Caco-2 (cell line): ENCODE results near the gene LYPLA2. TPM values are rescaled to one million over a fixed set of nuclear protein-coding genes. Genes with fewer than 3 reads are reported as not detected.

Experiments
- BruUV-seq: library from RNA; stranded (reverse); fragments of 400-500 nt; replicated peaks from 2 replicates; lab custom pipeline; 2021; lab: Mats Ljungman, UMichigan
- CTCF ChIA-PET: fragments of 300-600 bp; sonication (Branson Sonifier 250); formaldehyde crosslinking; loops from one replicate; lab custom pipeline; 2022; ENCODE audit warnings: antibody characterized with exemption; lab: Charles Lee
- POLR2A ChIA-PET: fragments of 300-600 bp; sonication (Branson Sonifier 250); formaldehyde crosslinking; loops from one replicate; lab custom pipeline; 2022; ENCODE audit warnings: antibody characterized with exemption; lab: Charles Lee
- DNase-seq, 2 experiments: peaks; one replicate each; pipeline versions ENCODE4 v3.0.0 to v3.0.0-alpha.2; 2020 to 2022
- H3K27me3 ChIP-seq: replicated peaks from 2 replicates; pipeline ENCODE4 v1.6.0; 2011; ENCODE audit warnings: low read length; ENCODE audit not compliant: control insufficient read depth, insufficient read depth
- H3K36me3 ChIP-seq: 2 replicates; pipeline ENCODE4 v1.5.1; 2011; ENCODE audit warnings: low read length; ENCODE audit not compliant: control insufficient read depth, insufficient read depth
- H3K4me1 ChIP-seq: fragments of 250-450 bp; sonication (Bioruptor Pico); 2 replicates; pipeline ENCODE4 v1.5.1; 2020; ENCODE audit warnings: mild to moderate bottlenecking
- H3K4me3 ChIP-seq: 2 replicates; pipeline ENCODE4 v1.5.1; 2011; ENCODE audit warnings: low read depth, mild to moderate bottlenecking, control low read depth, low read length
- H3K9me3 ChIP-seq: fragments of 250-450 bp; sonication (Bioruptor Pico); 2 replicates; pipeline ENCODE4 v1.5.1; 2020; ENCODE audit warnings: mild to moderate bottlenecking, moderate library complexity
- H3K27ac Mint-ChIP-seq: one replicate; pipeline ENCODE4 v1.8.0; 2022; ENCODE audit warnings: mixed read lengths; ENCODE audit not compliant: unreplicated experiment
- H3K27me3 Mint-ChIP-seq: one replicate; pipeline ENCODE4 v1.8.0; 2022; ENCODE audit warnings: mixed read lengths; ENCODE audit not compliant: insufficient read depth, unreplicated experiment
- H3K36me3 Mint-ChIP-seq: one replicate; pipeline ENCODE4 v1.8.0; 2022; ENCODE audit warnings: mild to moderate bottlenecking, mixed read lengths; ENCODE audit not compliant: insufficient read depth, unreplicated experiment
- H3K4me1 Mint-ChIP-seq: one replicate; pipeline ENCODE4 v1.8.0; 2022; ENCODE audit warnings: low read depth, mixed read lengths; ENCODE audit not compliant: unreplicated experiment
- H3K4me3 Mint-ChIP-seq: one replicate; pipeline ENCODE4 v1.8.0; 2022; ENCODE audit warnings: mild to moderate bottlenecking, moderate library complexity, mixed read lengths; ENCODE audit not compliant: unreplicated experiment
- H3K9me3 Mint-ChIP-seq: one replicate; pipeline ENCODE4 v1.8.0; 2022; ENCODE audit warnings: mixed read lengths; ENCODE audit not compliant: unreplicated experiment
- CTCF ChIP-seq, 2 experiments: fragments of 200-600 bp in 1 of 2; IDR thresholded peaks; 1 replicate in 1 of 2; 2 replicates in 1 of 2; pipeline versions ENCODE4 v1.5.1 to v1.8.0; 2011 to 2022; ENCODE audit warnings: antibody characterized with exemption in 1 of 2, control low read depth in 1 of 2, inconsistent platforms in 1 of 2, low read depth in 1 of 2, low read length in 1 of 2, mild to moderate bottlenecking in 1 of 2, moderate library complexity in 1 of 2; ENCODE audit not compliant: insufficient read depth in 1 of 2, severe bottlenecking in 1 of 2, unreplicated experiment in 1 of 2
- intact Hi-C: fragments of 100-400 bp; cut with micrococcal nuclease; formaldehyde crosslinking; loops from one replicate; pipeline ENCODE4 v1.10.0; 2022; ENCODE audit not compliant: unreplicated experiment
- total RNA-seq: library from RNA; stranded (reverse); gene quantifications from 2 replicates; pipeline ENCODE4 v1.2.3, GENCODE V29; 2022

LYPLA2 gene
- total RNA-seq, 1 experiment from 2014 or later = 52.5 TPM

- Histone ChIP-seq H3K27me3 (no peaks in the 10 kb centered on the region), H3K4me3 (no peak overlapping the region), H3K9me3 (no peaks in the 10 kb centered on the region), H3K36me3 (no peaks in the 10 kb centered on the region), H3K4me1 (peaks cover 2% of the 10 kb centered on the region; the same call in 1 of the 2 replicates)
- H3K4me3 Mint-ChIP-seq = no peak overlapping the region
- CTCF ChIA-PET = interaction anchor here (0.7 to 1.0 kb wide), 2 partner anchors 32 to 112 kb away, joined by 3 to 4 read pairs; no protein-coding TSS in a partner anchor
- peak in 1 of 2 experiments; percentile 16 for TF ChIP-seq CTCF (IDR thresholded peaks at IDR 0.05; ENCODE audit: insufficient read depth in 1 of 2, low read depth in 1 of 2, low read length in 1 of 2, severe bottlenecking in 1 of 2, unreplicated experiment in 1 of 2)
- no peak overlapping the region for H3K27ac Mint-ChIP-seq
- POLR2A ChIA-PET = interaction anchor here (0.5 kb wide), 1 partner anchor 21 kb away, joined by 4 read pairs; no protein-coding TSS in a partner anchor
- peaks cover 15% of the 10 kb centered on the region for H3K36me3 Mint-ChIP-seq
- no TSS peak for BruUV-seq
- intact Hi-C loops = loop anchor here (10.0 kb wide), 1 partner anchor 220 kb away; no protein-coding TSS in a partner anchor
- no peaks in the 10 kb centered on the region for H3K27me3 Mint-ChIP-seq
- H3K9me3 Mint-ChIP-seq = no peaks in the 10 kb centered on the region
- H3K4me1 Mint-ChIP-seq = no peaks in the 10 kb centered on the region
- DNase-seq = peak in 1 of 2 experiments; percentile 17
These were observed 13.4 kb downstream of the LYPLA2 start for GRCh38 chr1:23804183-23804835.

GRCh38 chr1:23805025-23805424 lies 14.1 kb downstream of the LYPLA2 start:
- intact Hi-C loops = loop anchor here (10.0 kb wide), 1 partner anchor 220 kb away; no protein-coding TSS in a partner anchor
- no TSS peak for BruUV-seq
- Mint-ChIP-seq H3K9me3 (no peaks in the 10 kb centered on the region), H3K4me3 (no peak overlapping the region), H3K27ac (no peak overlapping the region), H3K4me1 (no peaks in the 10 kb centered on the region), H3K36me3 (peaks cover 8% of the 10 kb centered on the region), H3K27me3 (no peaks in the 10 kb centered on the region)
- no peaks in the 10 kb centered on the region for H3K9me3 ChIP-seq
- CTCF ChIA-PET = no interaction called here
- no peaks in the 10 kb centered on the region for H3K27me3 ChIP-seq
- H3K4me3 ChIP-seq = no peak overlapping the region
- no peaks in the 10 kb centered on the region for H3K4me1 ChIP-seq
- H3K36me3 ChIP-seq = no peaks in the 10 kb centered on the region
- POLR2A ChIA-PET = no interaction called here
- no peak for TF ChIP-seq CTCF (IDR thresholded peaks at IDR 0.05; ENCODE audit: insufficient read depth in 1 of 2, low read depth in 1 of 2, low read length in 1 of 2, severe bottlenecking in 1 of 2, unreplicated experiment in 1 of 2)
- DNase-seq = no peak

- no peak for TF ChIP-seq CTCF (IDR thresholded peaks at IDR 0.05; ENCODE audit: insufficient read depth in 1 of 2, low read depth in 1 of 2, low read length in 1 of 2, severe bottlenecking in 1 of 2, unreplicated experiment in 1 of 2)
- Histone ChIP-seq H3K36me3 (no peaks in the 10 kb centered on the region), H3K9me3 (no peaks in the 10 kb centered on the region), H3K4me1 (no peaks in the 10 kb centered on the region), H3K4me3 (no peak overlapping the region), H3K27me3 (no peaks in the 10 kb centered on the region)
- ChIA-PET POLR2A (no interaction called here), CTCF (no interaction called here)
- H3K4me1 Mint-ChIP-seq = no peaks in the 10 kb centered on the region
- intact Hi-C loops = loop anchor here (10.0 kb wide), 1 partner anchor 219 kb away; no protein-coding TSS in a partner anchor
- H3K27ac Mint-ChIP-seq = no peak overlapping the region
- H3K36me3 Mint-ChIP-seq = no peaks in the 10 kb centered on the region
- H3K27me3 Mint-ChIP-seq = no peaks in the 10 kb centered on the region
- no peak for DNase-seq
- no TSS peak for BruUV-seq
- no peak overlapping the region for H3K4me3 Mint-ChIP-seq
- no peaks in the 10 kb centered on the region for H3K9me3 Mint-ChIP-seq
These were observed 15.3 kb downstream of the LYPLA2 start for GRCh38 chr1:23806280-23806679.
